Measurements from ENCODE around the gene RPS6KC1. TPM values are rescaled to one million over a fixed set of nuclear protein-coding genes. Genes with fewer than 3 reads are reported as not detected.

Gene RPS6KC1
- total RNA-seq, 2 donors from 2014 or later: 20.2 to 23.5 TPM

DNA sequence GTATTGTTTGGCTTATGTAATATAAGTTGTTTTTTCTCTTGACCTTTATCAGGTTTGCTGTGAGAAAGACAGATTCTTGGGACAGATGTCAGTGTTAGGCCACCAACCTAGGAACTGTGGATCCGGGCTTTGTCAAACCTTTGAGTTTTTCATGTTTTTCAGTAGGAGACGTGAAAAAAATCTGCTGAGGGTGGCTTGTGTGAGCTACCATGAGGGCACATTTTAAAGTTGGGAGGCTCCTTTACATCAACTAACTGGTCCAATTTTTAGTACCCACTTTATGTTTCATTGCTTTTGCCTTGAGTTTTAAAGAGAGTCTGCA lies 801 bp downstream of the RPS6KC1 start:
- intact Hi-C loops (cut with DNase I): no loop called here

DNA sequence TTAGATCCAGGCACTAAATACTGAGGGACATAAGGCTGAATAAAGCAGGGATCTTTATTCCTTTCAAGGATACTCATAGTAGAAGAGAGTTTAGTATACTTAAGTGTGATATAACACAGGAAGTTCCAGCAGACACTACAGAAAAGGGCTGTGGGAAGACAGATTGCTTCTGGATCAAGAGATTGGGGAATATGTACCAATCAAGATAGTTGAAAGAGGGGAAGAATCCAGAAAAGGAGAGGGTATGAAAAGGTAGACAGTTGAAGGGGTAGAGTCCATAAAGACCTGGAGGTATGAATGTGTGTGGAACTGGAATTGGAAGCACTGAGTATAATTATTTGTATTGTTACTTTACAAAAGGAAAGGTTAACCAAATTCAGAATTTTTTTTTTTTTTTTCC lies 2.4 kb downstream of the RPS6KC1 start:
- DNase-seq (ENCODE audit: low spot score): no peak
- intact Hi-C loops (cut with DNase I): no loop called here

More for the DNA sequence above, 801 bp downstream of the RPS6KC1 start:
- DNase-seq (ENCODE audit: low spot score): no peak

- intact Hi-C loops (cut with DNase I): no loop called here
- no peak for DNase-seq (ENCODE audit: low spot score)
Observed at GRCh38 chr1:213054142-213054541, 3.1 kb downstream of the RPS6KC1 start.

- intact Hi-C loops (cut with DNase I): no loop called here
- DNase-seq (ENCODE audit: low spot score): no peak
Observed at GRCh38 chr1:213054733-213055591, 3.9 kb downstream of the RPS6KC1 start.

DNA sequence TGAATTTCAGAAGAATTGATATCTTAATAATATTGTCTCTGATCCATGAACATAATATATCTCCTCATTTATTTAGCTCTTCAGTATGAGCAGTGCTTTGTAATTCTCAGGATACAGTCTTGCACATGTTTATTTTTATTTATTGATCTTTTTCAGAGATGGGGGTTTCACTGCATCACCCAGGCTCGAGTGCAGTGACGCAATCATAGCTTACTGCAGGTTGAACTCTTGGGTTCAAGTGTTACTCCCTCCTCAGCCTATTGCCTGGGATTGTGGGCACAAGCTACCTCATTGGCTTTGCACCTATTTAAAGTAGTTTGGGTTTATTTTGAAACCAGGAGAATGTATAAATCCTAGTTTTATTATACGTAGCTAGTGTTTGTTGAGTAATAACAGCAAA lies 4.7 kb downstream of the RPS6KC1 start:
- intact Hi-C loops (cut with DNase I): no loop called here
- DNase-seq (ENCODE audit: low spot score): no peak

GRCh38 chr1:213057264-213058059 lies 6.4 kb downstream of the RPS6KC1 start:
- DNase-seq (ENCODE audit: low spot score): no peak
- intact Hi-C loops (cut with DNase I): no loop called here

DNA sequence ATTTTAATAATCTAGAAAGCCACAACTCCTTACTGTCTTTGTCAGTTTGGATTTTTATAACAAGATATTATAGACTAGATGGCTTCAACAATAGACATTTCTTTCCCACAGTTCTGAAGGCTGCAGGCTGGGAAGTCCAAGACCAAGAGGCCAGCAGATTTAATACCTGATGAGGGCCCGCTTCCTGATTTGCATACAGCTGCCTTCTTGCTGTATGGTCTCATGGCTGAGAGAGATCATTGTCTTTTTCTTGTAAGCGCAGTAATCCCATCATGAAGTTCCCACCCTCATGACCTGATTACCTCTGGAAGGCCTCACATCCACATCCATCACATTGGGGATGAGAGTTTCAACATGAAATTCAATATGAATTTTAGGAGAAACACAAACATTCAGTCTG lies 9.8 kb downstream of the RPS6KC1 start:
- no peak for DNase-seq (ENCODE audit: low spot score)
- intact Hi-C loops (cut with DNase I): no loop called here

DNA sequence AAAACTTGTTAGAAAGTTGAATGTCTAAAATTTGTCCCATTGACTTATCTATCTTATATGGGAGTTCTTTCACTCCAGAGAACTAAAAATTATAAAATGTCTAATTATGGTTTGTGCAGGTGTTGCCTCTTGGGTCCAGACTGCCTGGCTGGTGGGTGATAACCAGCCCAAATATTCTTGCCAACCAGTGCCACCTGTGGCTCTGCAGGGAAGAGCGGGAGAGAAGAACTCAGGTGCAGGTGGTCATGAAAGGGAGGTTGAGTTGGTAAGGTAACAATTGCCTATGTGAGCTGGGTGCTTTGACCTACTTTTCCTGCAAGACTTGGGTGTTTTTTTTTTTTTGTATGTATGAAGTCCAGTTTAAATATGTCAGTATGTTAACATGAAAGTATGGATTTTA lies 10.2 kb downstream of the RPS6KC1 start:
- no peak for DNase-seq (ENCODE audit: low spot score)
- intact Hi-C loops (cut with DNase I): no loop called here

DNA sequence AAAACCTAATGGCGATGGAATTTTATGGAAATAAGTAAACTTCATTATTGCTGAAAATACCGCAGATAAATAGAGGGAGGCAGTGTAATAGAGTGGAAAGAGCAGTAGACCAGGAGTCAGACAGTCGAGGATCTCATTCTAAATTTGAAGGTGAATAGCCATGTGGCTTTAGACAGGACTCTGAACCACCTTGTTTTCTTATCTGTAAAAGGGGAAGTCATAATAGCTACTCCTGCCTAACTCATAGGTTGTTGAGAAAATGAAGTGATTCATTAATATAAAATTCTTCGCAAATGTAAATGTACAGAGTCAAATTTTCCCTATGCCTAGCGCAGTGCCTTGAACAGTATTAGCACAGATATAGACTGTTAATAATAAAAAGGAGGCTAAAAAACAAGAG lies 14.8 kb downstream of the RPS6KC1 start:
- DNase-seq (ENCODE audit: low spot score): no peak
- intact Hi-C loops (cut with DNase I): no loop called here

- intact Hi-C loops (cut with DNase I): no loop called here
- no peak for DNase-seq (ENCODE audit: low spot score)
Observed at GRCh38 chr1:213066363-213066762, 15.3 kb downstream of the RPS6KC1 start.

DNA sequence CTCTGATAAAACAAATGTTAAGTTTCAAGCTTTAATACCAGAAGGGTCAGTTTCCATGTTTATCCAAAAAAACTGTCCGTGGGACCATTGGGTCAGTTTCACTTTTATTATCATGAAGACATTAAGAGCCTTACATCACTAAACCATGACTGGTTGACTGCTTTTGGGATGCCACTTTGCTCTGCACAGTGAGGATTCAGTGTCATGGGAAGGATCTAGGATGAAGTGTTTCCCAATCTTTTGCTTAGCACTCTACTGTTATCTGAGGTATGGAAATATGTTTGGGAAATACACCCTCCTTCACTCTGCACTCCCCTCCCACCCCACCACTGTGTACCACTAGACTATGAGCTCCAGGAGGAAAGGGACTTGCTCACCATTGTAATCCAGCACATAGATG lies 16.3 kb downstream of the RPS6KC1 start:
- intact Hi-C loops (cut with DNase I): no loop called here
- no peak for DNase-seq (ENCODE audit: low spot score)

DNA sequence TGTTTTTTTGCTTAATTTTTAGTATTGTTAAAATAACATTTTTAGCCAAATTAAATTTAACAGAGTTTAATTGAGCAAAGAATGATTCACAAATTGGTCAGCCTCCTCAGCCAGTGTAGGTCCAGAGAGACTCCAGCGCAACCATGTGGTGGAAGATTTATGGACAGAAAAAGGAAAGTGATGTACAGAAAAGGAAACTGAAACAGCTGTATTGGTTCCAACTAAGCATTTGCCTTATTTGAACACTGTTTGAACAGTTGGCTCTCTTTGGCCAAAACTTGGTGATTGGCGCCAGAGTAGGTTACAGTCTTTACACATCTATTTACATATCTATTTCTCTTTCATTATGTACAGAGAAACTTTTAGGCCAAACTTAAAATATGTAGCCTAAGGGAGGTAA lies 19.4 kb downstream of the RPS6KC1 start:
- DNase-seq (ENCODE audit: low spot score): no peak
- intact Hi-C loops (cut with DNase I): no loop called here

DNA sequence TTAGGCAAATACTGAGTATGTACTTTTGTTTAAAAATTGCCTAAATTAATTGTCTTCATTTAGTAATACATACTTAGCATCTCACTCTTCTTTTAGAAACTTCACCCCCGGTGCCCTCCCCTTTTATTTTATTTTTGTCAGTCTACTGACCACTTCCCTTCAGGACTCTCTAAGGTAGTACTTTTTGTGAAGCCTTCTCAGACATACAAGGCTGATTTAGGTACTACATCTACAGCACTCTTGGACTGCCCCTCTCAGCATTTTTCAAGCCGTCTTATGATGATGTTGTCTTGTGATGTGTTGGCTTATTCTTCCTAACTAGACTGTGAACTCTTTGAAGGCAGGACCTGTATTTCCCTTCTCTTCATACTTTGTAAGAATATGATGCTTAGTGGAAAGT lies 24.7 kb downstream of the RPS6KC1 start:
- intact Hi-C loops (cut with DNase I): no loop called here
- DNase-seq (ENCODE audit: low spot score): no peak

GRCh38 chr1:213082420-213083111 lies 31.5 kb downstream of the RPS6KC1 start:
- no peak for DNase-seq (ENCODE audit: low spot score)
- intact Hi-C loops (cut with DNase I): no loop called here

- intact Hi-C loops (cut with DNase I): no loop called here
- no peak for DNase-seq (ENCODE audit: low spot score)
Observed at GRCh38 chr1:213083112-213083445, 32.0 kb downstream of the RPS6KC1 start.

GRCh38 chr1:213087911-213088310 lies 36.9 kb downstream of the RPS6KC1 start:
- intact Hi-C loops (cut with DNase I): no loop called here
- no peak for DNase-seq (ENCODE audit: low spot score)

GRCh38 chr1:213089924-213090677 lies 39.1 kb downstream of the RPS6KC1 start:
- intact Hi-C loops (cut with DNase I): no loop called here
- DNase-seq (ENCODE audit: low spot score): no peak

- intact Hi-C loops (cut with DNase I): no loop called here
- no peak for DNase-seq (ENCODE audit: low spot score)
Observed at GRCh38 chr1:213094446-213094845, 43.4 kb downstream of the RPS6KC1 start.

- DNase-seq (ENCODE audit: low spot score): no peak
- intact Hi-C loops (cut with DNase I): no loop called here
Observed at GRCh38 chr1:213095467-213095866, 44.4 kb downstream of the RPS6KC1 start.
